GM21423 (cell line): ENCODE data around the gene DAAM1.

Experiments used
- ATAC-seq: cut with Tn5 transposase; IDR thresholded peaks from one replicate; pipeline ENCODE4 v1.9.1; 2021; ENCODE audit warnings: mild to moderate bottlenecking, moderate library complexity; ENCODE audit not compliant: unreplicated experiment

DAAM1 gene

GRCh38 chr14:59187118-59187517 is 1.3 kb upstream of the DAAM1 start:
- ATAC-seq, result no peak

- ATAC-seq, result peak; percentile 15
These were observed 536 bp upstream of the DAAM1 start for GRCh38 chr14:59187802-59188460.

DNA sequence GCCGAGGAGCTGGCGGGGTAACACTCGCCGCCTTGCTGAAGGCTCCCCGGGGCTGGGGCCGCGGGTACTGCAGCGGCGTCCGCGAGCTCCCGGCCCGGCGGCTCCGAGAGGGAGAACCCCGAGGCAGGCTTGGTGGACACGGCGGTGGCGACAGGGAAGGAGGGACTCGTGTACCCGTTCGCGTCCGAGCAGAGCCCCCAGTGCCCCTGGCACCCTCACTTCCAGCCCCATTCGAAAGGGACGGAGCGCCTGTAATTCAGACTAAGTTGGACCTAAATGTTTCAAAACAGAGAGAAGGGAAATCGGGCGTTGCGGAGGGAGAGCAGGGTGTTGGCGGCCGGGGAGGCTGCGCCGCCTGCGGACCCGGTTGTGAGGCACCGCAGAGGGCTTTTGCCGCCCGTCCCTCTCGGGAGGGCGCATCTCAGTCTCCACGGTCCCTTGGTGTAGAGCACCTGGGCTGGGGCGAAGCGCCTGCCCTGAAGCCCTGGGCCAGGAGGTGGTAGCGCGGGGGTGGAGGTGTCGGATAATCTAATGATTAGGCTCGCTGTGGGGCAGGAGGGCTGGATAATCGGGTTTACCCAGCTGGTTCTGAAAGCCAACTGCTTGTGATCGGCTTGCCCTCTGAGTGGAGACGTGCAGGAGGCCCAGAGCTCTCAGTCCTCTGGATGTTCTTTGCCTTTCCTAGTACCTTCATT is 771 bp downstream of the DAAM1 start:
- peak; percentile 12 for ATAC-seq

DNA sequence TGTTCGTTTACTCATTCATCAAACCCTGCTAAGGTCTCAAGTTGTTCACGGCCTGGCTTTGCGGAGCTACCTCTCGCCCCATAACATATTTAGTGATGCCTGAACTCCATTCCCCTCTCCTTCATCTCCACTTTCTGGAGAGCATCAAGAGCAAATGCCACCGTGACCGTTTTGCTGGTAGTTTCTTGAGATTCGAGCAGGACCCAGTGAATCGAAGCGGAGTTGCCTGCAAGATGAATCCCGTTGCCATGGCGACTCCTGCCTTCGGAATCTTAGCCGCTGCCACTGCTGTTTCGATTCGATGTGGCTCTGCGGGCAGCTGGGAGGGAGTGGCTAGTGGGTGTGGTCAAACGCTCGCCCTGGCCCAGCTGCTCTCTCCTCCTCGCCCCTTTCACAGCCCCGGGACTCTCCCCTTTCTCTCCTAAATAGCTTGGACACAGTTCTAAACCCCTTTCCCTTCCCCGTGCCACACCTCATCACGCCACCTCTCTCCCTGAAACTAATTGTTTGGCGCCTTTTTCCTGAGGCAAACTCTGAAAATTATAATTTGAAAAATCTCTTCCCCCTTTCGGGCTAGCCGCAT is 1.4 kb downstream of the DAAM1 start:
- ATAC-seq, result peak; percentile 45

GRCh38 chr14:59190372-59190771 is 1.9 kb downstream of the DAAM1 start:
- peak; percentile 14 for ATAC-seq

- ATAC-seq, result no peak
These were observed 7.4 kb downstream of the DAAM1 start for GRCh38 chr14:59195912-59196311.

- no peak for ATAC-seq
These were observed 9.3 kb downstream of the DAAM1 start for GRCh38 chr14:59197695-59198262.

- no peak for ATAC-seq
These were observed 10.7 kb downstream of the DAAM1 start for GRCh38 chr14:59199205-59199604.

- ATAC-seq, result no peak
These were observed 11.1 kb downstream of the DAAM1 start for GRCh38 chr14:59199614-59200013.

- ATAC-seq, result no peak
These were observed 11.7 kb downstream of the DAAM1 start for GRCh38 chr14:59200195-59200594.

GRCh38 chr14:59202031-59202430 is 13.6 kb downstream of the DAAM1 start:
- no peak for ATAC-seq

DNA sequence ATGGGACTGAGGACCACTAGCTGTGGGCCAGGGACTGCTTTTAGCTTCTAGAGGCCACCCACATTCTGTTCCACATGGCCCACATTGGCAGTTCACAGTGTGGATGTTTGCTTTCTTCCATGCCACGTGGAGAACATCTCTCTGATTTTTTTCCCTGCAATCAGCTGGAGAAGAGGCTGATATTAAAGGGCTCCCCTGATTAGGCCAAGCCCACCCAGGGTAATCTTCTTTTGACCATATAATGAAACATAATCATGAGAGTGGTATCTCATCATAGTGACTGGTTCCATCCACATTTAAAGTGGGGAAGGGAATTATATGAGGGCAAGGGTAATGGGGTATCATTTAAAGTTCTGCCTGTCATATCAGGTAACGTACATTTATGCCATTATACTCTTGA is 15.8 kb downstream of the DAAM1 start:
- ATAC-seq, result no peak

DNA sequence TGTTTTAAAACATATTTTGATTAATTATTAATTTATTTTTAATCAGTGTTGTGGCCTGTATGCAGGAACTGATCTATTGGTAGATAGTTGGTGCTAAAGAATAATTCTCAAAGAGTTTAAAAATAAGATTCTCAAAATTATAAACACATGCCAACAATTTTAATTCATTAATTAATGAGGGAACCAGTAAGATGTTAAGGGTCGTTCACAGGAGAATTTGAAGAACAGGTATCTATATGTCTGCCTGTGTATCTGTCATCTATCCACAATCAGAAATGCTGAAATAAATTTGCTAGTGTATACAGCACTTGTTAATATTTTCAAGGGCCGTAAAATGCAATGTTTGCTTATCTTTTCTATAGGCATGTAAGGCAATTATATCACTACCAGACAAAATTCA is 18.4 kb downstream of the DAAM1 start:
- ATAC-seq, result no peak

DNA sequence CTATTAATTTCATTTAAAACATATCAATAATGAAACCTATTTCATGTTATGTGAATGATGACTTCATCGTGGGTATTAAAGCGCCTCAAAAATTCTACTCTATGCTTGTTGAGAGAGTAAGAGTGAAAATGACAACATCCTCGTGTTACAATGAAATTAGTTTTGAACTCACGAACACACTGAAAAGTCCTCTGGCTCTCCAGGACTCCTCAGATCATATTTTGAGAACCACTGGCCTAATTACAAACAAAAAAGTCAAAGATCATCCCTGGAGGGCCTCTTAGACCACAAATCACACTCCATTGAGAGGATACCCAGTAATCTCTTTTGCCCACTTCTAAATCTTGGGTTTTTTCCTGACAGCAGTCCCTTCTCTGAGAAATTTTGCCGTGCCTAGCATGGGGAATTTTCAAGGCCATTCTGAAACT is 19.1 kb downstream of the DAAM1 start:
- ATAC-seq, result no peak

GRCh38 chr14:59208224-59208814 is 19.9 kb downstream of the DAAM1 start:
- ATAC-seq, result no peak

DNA sequence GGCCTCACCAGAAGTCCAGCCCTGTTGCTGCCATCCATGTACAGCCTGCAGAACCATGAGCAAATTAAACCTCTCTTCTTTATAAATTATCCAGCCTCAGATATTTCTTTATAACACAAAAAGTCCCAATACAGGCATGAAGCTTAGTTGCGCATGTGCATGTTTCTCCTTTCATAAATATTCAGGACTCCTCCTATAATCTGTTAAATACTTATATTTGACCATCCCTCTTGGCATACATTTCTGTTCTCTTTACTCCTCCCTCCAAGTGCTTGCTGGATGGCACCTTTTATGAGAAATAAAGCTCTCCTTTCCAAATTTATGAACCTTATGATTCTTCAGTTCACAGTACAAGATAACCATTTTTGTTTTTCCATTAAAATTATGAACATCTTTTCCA is 20.5 kb downstream of the DAAM1 start:
- ATAC-seq, result no peak

DNA sequence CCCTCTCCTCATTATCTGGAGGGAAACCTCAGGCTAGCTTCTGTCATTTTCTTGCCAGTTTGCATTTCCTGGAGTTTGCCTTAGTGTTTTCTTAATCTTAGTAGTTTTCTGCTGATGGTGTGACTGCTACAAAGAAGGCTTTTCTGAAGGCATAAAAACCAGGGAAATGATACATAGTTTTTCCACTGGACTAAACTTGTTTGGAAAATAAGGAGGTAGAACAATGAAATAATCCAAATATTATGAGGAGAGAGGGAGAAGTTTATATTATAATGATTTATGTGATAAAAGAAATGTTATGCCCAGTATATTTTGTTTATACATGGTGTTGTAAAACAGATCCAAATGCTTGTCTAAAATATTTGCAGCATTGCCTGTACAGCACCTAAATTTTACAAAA is 22.2 kb downstream of the DAAM1 start:
- no peak for ATAC-seq

- ATAC-seq, result no peak
These were observed 25.2 kb downstream of the DAAM1 start for GRCh38 chr14:59213368-59214315.

DNA sequence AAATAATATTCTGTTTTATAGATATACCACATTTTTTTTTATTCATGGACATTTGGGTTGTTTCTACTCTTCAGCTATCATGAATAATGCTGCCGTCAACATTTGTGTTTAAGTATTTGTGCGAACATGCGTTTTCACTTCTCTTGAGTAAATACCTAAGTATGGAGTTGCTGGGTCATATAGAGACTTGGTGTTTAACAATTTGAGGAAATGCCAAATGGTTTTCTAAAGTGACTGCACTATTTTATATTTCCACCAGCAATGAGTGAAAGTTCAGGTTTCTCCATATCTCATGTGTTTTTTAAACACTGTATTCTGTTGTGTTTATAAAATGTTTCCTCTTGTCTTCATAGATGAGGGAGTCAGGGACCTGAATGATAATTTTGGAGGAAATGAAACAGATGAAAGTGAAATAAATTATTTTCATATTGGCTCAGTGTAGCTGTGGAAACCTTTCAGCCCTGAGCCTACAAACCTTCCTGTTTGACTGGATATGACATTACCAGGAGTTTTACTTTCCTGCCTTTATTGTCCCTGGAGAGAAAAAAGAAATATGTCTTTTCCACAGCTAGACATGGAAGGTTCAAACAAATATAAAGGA is 26.3 kb downstream of the DAAM1 start:
- ATAC-seq, result peak; percentile 44

DNA sequence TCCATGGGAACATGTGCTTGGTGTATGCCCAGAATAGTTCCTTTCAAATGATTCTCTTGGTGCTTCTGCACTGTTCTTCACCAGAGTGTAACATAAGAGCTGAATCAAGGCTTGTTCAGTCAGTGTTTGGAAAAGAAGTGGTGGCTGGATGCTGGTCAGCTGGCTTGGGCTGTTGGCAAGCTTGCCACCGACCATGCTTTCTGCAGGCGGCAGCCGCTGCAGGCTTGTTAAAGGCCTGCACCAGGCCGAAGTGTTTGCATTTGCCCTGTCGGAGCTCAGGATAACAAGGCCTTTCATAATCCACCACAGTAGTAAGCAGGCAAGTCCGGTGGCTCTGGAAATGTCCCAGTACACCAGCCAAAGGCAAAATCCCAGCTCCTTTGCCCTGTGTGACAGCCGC is 26.9 kb downstream of the DAAM1 start:
- ATAC-seq, result no peak
